Measurements from ENCODE around the gene TMPRSS3.

TMPRSS3 gene

DNA sequence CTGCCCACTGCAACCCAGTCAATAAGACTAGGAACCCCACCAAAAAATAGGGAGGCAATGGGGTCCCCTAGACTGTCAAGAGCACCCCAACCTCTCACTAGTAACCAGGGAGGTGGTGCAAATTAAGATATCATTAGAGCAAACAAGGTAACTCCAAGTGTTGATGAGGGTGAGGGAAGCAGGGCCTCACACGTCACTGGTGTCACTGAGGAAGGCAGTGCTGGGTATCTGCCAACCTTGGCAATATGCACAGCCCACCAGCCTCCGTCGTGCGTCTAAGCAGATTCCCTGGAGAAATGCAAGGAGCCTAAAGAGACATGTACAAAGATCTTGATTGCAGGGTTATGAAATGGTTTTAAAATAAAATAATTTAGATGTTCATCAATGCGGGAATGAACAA, 11.6 kb upstream of the TMPRSS3 start:
- Mint-ChIP-seq H3K36me3 (peaks cover 15% of the 10 kb centered on the region), H3K27me3 (no peaks in the 10 kb centered on the region), H3K9me3 (ENCODE audit: low read depth) (no peaks in the 10 kb centered on the region), H3K27ac (peak overlapping the region; percentile 96), H3K4me1 (ENCODE audit: low read depth) (peaks cover 66% of the 10 kb centered on the region), H3K4me3 (peak overlapping the region; percentile 94)

DNA sequence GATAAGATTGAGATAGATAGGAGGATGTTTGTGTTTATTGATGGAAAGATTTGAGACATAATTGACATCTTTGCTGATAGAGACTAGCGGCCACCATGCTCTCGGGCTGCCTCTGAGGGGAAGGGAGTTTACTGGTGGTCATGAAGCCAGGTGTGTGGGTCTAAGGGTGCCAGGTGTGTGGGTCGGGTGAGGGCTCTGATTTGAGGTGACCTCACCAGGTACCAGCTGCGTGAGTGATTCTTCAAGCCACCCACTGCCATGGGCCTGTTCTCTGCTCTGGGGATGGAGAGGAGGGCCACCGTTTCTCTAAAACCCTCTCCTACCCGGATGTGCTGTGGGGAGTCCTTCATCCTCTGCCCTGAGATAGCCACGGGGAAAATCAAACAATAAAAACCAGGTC, 11.0 kb upstream of the TMPRSS3 start:
- peak overlapping the region; percentile 96 for H3K27ac Mint-ChIP-seq
- H3K4me3 Mint-ChIP-seq = peak overlapping the region; percentile 94
- peaks cover 4% of the 10 kb centered on the region for H3K9me3 Mint-ChIP-seq (ENCODE audit: low read depth)
- H3K36me3 Mint-ChIP-seq = peaks cover 16% of the 10 kb centered on the region
- no peaks in the 10 kb centered on the region for H3K27me3 Mint-ChIP-seq
- H3K4me1 Mint-ChIP-seq (ENCODE audit: low read depth) = peaks cover 68% of the 10 kb centered on the region

- Mint-ChIP-seq H3K4me1 (ENCODE audit: low read depth) (peaks cover 74% of the 10 kb centered on the region), H3K27ac (peak overlapping the region; percentile 96), H3K27me3 (no peaks in the 10 kb centered on the region), H3K36me3 (peaks cover 21% of the 10 kb centered on the region), H3K9me3 (ENCODE audit: low read depth) (peaks cover 9% of the 10 kb centered on the region), H3K4me3 (peak overlapping the region; percentile 94)
These were observed 10.4 kb upstream of the TMPRSS3 start for GRCh38 chr21:42406201-42406621.

GRCh38 chr21:42405064-42406013, 9.5 kb upstream of the TMPRSS3 start:
- Mint-ChIP-seq H3K9me3 (ENCODE audit: low read depth) (peaks cover 9% of the 10 kb centered on the region), H3K4me3 (peak overlapping the region; percentile 94)

GRCh38 chr21:42404539-42404938, 8.7 kb upstream of the TMPRSS3 start:
- Mint-ChIP-seq H3K27me3 (no peaks in the 10 kb centered on the region), H3K9me3 (ENCODE audit: low read depth) (peaks cover 9% of the 10 kb centered on the region), H3K4me3 (peak overlapping the region; percentile 94), H3K27ac (peak overlapping the region; percentile 96), H3K4me1 (ENCODE audit: low read depth) (peaks cover 78% of the 10 kb centered on the region), H3K36me3 (peaks cover 18% of the 10 kb centered on the region)

More at GRCh38 chr21:42405064-42406013, 9.5 kb upstream of the TMPRSS3 start:
- H3K27ac Mint-ChIP-seq = peak overlapping the region; percentile 96
- H3K4me1 Mint-ChIP-seq (ENCODE audit: low read depth) = peaks cover 81% of the 10 kb centered on the region
- H3K36me3 Mint-ChIP-seq = peaks cover 21% of the 10 kb centered on the region
- no peaks in the 10 kb centered on the region for H3K27me3 Mint-ChIP-seq

- peak within 1 kb of the TSS; percentile 94 for H3K4me3 Mint-ChIP-seq
- peak within 1 kb of the TSS; percentile 96 for H3K27ac Mint-ChIP-seq
- no peaks in the 10 kb centered on the region for H3K27me3 Mint-ChIP-seq
- H3K36me3 Mint-ChIP-seq = peaks cover 18% of the 10 kb centered on the region
- peaks cover 9% of the 10 kb centered on the region for H3K9me3 Mint-ChIP-seq (ENCODE audit: low read depth)
- peaks cover 80% of the 10 kb centered on the region for H3K4me1 Mint-ChIP-seq (ENCODE audit: low read depth)
These were observed 7.9 kb upstream of the TMPRSS3 start, which contains the start of gene UBASH3A for GRCh38 chr21:42403611-42404231. Gene UBASH3A (plus strand): TSS chr21:42403902. CDS start chr21:42403946, 44 bp downstream.

GRCh38 chr21:42401820-42402251, 6.0 kb upstream of the TMPRSS3 start:
- Mint-ChIP-seq H3K27me3 (no peaks in the 10 kb centered on the region), H3K4me1 (ENCODE audit: low read depth) (peaks cover 76% of the 10 kb centered on the region), H3K4me3 (peak overlapping the region; percentile 36), H3K36me3 (peaks cover 15% of the 10 kb centered on the region), H3K27ac (peak overlapping the region; percentile 84), H3K9me3 (ENCODE audit: low read depth) (peaks cover 9% of the 10 kb centered on the region)

GRCh38 chr21:42401154-42401553, 5.3 kb upstream of the TMPRSS3 start:
- H3K4me3 Mint-ChIP-seq = no peak overlapping the region
- peaks cover 70% of the 10 kb centered on the region for H3K4me1 Mint-ChIP-seq (ENCODE audit: low read depth)
- peaks cover 10% of the 10 kb centered on the region for H3K36me3 Mint-ChIP-seq
- no peaks in the 10 kb centered on the region for H3K27me3 Mint-ChIP-seq
- peak overlapping the region; percentile 76 for H3K27ac Mint-ChIP-seq
- peaks cover 9% of the 10 kb centered on the region for H3K9me3 Mint-ChIP-seq (ENCODE audit: low read depth)

- H3K4me3 Mint-ChIP-seq = peak overlapping the region; percentile 67
- H3K36me3 Mint-ChIP-seq = peaks cover 8% of the 10 kb centered on the region
- no peaks in the 10 kb centered on the region for H3K27me3 Mint-ChIP-seq
- H3K9me3 Mint-ChIP-seq (ENCODE audit: low read depth) = peaks cover 9% of the 10 kb centered on the region
- peak overlapping the region; percentile 92 for H3K27ac Mint-ChIP-seq
- peaks cover 70% of the 10 kb centered on the region for H3K4me1 Mint-ChIP-seq (ENCODE audit: low read depth)
These were observed 4.7 kb upstream of the TMPRSS3 start for GRCh38 chr21:42400525-42400924.

DNA sequence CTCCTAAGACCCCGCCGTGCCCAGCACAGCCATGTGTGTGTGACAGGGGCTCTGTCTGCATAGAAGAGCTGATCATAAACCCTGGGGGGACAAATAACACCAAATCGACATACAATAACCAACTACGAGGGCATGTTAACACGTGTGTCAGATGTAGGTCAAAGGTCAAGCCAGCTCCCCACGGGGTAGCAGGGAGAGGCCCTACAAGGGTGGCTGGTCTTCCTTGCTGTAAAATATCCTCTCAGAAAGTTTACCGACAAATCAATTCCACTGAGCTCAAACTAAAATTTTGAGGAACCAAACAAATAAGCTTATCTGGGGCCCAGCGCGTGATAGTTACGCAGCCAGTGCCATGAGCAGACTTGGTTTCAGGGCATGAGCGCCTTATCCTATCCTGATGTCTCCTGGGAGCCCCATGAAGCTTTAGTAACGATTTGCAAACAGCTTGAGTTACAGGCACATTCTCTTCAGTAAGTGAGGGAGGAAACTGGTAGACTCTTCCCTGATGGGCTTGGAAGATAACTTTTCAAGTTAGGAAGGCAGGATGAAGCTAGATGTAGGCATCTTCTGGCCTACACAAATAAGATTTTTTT, 2.7 kb upstream of the TMPRSS3 start:
- H3K4me1 Mint-ChIP-seq (ENCODE audit: low read depth) = peaks cover 65% of the 10 kb centered on the region
- peak overlapping the region; percentile 9 for H3K4me3 Mint-ChIP-seq
- H3K9me3 Mint-ChIP-seq (ENCODE audit: low read depth) = peaks cover 9% of the 10 kb centered on the region
- H3K36me3 Mint-ChIP-seq = peaks cover 7% of the 10 kb centered on the region
- H3K27me3 Mint-ChIP-seq = no peaks in the 10 kb centered on the region
- H3K27ac Mint-ChIP-seq = peak overlapping the region; percentile 84

- Mint-ChIP-seq H3K36me3 (peaks cover 7% of the 10 kb centered on the region), H3K27ac (peak overlapping the region; percentile 84), H3K4me3 (peak overlapping the region; percentile 9), H3K27me3 (no peaks in the 10 kb centered on the region), H3K4me1 (ENCODE audit: low read depth) (peaks cover 66% of the 10 kb centered on the region), H3K9me3 (ENCODE audit: low read depth) (peaks cover 9% of the 10 kb centered on the region)
These were observed 2.0 kb upstream of the TMPRSS3 start for GRCh38 chr21:42397746-42398394.

- peaks cover 7% of the 10 kb centered on the region for H3K36me3 Mint-ChIP-seq
- H3K27me3 Mint-ChIP-seq = no peaks in the 10 kb centered on the region
- peak overlapping the region; percentile 38 for H3K4me3 Mint-ChIP-seq
- H3K27ac Mint-ChIP-seq = peak overlapping the region; percentile 84
- peaks cover 68% of the 10 kb centered on the region for H3K4me1 Mint-ChIP-seq (ENCODE audit: low read depth)
- peaks cover 7% of the 10 kb centered on the region for H3K9me3 Mint-ChIP-seq (ENCODE audit: low read depth)
These were observed 1.2 kb upstream of the TMPRSS3 start for GRCh38 chr21:42396799-42397745.

- Mint-ChIP-seq H3K4me1 (ENCODE audit: low read depth) (peaks cover 69% of the 10 kb centered on the region), H3K27ac (no peak overlapping the region), H3K9me3 (ENCODE audit: low read depth) (no peaks in the 10 kb centered on the region), H3K27me3 (no peaks in the 10 kb centered on the region), H3K4me3 (no peak overlapping the region), H3K36me3 (peaks cover 5% of the 10 kb centered on the region)
These were observed 550 bp downstream of the TMPRSS3 start for GRCh38 chr21:42395302-42395701.

All from activated naive CD8-positive, alpha-beta T cell (primary cell).